Measurements from ENCODE around the gene ARHGEF19.
"Not testable (repeated sequence)": the region's sequence is repeated elsewhere in the genome, so short reads cannot be mapped to it uniquely, and the experiment has no call there.

The ARHGEF19 gene

DNA sequence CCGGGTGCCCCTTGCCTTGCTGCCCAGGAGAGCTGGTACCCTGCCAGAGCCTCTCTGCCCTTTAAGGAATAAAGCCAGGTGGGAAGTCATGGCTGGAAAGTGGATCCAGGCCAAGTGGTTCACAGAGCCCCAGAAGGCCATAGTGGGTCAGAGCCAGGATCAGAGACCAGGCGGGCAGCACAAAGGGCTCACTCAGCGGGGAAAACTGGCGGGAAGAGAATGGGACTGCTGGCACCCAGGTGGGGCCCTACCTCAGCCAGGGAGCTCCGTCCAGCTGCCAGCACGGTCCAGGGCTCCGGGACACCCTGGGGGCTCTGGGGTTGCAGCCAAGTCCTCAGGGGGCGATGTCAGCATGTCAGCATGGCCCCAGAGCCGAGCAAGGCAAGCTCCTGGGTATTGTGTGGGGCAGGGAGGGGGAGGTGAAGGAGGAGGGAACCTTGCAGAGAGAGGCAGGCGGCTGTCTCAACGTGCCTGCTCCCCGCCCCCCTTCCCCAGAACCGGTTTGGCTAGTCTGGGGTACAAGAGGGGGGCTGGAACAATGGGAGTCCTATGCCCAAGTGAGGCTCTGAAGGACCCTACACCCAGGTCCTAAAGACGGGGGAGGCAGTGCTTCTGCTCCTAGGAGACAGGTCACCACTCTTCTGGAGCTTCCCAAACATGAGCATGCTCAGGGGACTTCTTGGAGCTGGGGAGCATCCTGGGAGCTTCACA lies at the start of gene ARHGEF19:
ARHGEF19 (minus strand) TSS at position 402 of the 711 bp plus-strand sequence. CDS start 3,598 bp downstream, outside the sequence.
- no peak for DNase-seq

DNA sequence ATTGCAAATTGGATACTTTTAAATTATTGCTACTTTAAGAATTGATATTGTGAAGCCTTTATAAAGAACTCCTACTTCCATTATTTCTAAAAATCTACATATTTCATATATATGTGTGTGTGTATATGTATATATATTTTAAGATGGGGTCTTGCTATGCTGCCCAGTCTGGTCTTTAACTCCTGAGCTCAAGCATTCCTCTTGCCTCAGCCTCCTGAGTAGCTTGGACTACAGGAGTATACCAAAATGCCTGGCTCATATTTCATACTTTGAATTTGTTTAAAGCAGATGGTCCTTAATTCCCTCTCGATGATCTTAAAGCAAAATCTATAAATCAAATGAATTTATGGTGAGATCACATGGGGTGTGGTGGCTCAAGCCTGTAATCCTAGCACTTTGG lies 49.6 kb upstream of the ARHGEF19 start:
- no peak for DNase-seq

DNA sequence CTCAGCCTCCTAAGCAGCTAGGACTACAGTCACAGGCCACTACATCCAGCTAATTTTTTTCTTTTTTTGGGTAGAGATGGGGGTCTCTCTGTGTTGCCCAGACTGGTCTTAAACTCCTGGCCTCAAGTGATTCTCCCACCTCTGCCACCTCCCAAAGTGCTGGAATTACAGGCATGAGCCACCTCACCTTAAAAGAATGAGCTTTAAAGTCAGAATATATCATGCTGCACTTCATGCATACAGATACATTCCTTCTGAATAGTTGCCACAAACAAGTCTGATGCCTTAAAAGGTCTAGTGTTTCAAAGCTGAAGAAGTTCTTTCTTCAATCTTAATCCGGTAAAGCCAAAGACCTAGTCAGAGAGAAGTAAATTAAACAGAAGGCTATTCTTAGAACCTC lies 48.4 kb upstream of the ARHGEF19 start:
- no peak for DNase-seq

DNA sequence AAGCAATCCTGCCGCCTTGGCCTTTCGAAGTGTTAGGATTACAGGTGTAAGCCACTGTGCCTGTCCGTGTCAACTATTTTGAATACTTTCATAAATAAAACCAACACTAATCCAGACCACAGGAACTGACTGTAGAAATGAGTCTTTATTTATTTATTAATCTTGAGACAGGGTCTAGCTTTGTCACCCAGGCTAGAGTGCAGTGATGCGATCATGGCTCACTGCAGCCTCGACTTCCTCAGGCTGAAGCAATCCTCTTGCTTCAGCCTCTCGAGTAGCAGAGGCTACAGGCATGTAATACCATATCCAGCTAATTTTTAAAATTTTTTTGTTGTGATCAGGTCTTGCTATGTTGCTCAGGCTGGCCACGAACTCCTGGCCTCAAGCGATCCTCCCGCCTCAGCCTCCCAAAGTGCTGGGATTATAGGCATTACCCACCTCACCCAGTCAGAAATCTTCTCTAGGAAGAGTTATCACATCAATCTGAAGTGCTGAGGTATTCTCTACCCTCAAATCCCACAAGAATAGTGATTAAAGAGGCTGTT lies 46.2 kb upstream of the ARHGEF19 start:
- no peak for DNase-seq

DNA sequence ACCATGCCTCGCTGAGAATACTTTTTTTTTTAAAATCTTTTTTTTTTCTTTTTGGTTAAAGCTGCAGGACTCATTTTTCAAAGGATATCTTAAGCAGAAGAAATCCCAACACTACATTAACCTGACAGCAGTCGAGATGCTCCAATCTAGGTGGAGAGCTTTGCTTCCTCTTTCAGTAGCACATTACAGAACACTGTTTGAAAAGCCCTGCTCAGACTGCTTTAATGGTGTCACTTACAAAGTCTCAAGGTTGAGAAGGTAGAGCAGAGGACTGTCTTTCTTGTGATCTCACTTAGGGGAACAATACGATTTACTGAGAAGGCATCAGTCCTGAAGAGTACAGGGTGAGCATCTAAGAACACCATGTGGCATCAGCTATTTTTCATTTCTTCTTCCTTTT lies 45.5 kb upstream of the ARHGEF19 start:
- DNase-seq = no peak

DNA sequence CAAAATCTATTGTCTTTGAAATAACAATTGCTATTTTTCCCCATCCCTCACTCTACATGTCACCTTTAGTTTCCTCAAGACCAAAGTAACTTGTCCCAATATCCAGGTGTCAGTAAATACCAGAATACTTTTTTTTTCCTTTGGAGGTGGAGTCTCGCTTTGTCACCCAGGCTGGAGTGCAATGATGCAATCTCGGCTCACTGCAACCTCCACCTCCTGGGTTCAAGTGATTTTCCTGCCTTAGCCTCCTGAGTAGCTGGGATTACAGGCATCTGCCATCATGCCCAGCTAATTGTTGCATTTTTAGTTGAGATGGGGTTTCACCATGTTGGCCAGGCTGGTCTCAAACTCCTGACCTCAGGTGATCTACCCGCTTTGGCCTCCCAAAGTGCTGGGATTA lies 45.1 kb upstream of the ARHGEF19 start:
- not testable (repeated sequence) for DNase-seq

DNA sequence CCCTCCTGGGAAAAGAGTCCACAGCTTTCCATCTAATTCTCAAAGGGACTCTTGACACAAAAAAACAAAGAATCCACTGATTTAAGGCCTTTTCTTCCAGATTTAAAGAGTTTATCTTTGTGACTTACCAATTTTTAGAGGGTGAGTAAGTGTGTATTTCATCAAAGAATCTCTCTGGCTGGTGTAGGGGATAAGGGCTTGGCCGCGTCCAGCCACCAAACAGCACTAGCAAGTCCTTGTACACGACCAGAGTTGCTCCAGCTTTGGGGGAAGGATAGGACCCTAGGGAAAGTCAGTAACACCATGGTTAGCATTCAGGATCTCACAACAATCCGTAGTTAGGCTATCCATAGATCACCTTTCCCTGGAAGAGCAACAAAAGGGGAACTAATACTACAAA lies 44.0 kb upstream of the ARHGEF19 start:
- DNase-seq = no peak

DNA sequence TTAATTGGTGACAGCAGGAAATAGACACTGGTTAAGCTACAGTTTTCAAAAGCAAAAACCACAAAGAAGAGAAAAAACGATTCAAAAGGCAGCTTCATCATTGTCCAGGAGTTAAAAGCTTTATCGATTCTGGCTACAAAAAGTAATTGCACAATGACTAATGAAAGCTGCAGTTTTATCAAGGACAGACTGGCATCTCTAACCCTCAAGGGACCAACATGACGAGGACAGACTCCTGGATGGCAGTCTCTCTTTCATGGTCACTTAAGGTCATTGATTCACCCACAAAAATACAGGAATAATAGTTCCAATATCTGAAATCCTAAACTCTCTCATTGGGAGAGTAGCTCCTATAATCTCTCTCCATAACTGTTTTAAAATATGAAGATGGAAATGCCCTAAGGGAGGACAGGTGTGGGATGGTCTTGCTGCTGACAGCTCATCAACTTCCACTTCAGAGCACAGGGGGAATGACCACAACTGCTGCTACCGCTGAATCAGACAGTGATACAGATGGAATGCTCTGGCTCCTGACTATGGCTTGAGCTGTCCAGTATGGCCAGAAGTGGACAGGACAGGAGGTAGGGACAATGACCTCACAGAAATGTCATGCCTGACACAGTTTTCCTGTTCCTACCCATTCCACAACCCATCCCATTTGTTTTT lies 41.9 kb upstream of the ARHGEF19 start:
- DNase-seq = no peak

DNA sequence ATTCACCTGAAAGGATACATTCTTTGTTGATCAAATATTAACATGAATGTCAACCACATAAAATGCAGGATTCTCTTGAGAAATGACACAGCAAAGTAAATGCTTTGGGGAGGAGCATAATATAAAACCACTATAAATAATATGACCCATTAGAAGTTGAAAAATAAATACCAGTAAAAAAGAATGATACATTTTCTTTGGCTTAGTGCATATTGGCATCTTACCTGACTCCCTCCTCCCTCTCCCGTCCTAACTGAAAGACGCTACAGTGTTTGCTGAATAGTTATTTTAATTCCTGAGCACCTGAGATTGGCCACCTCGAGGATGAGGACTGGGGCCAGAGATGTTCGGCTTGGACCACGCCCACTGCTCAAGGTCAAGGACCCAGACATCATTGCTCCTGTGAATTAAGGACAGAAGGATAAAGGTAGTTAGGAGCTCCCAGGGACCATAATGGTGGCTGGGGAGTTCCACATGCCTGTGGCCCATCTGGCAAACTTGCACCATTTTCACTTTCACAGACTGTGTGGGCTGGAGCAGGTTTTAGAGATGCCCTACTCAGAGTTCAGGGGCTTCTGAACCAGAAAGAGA lies 41.0 kb upstream of the ARHGEF19 start:
- no peak for DNase-seq

DNA sequence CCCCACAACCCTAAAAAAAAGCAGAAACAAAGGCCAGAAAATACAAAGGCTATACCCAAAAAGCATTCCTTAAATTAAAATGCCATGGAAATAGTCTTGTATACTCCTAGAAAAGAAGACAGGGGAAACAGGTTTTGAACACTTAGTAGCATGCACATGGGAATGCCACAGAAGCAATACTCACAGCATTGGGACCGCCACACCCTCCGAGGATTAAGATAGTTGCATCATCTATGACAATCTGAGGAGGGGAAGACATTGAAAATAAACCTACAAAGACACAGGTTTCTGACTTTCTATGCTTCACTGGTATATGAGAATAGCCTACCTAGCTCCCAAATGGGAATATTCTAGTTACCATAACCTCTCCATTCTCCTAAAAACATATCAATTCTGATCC lies 40.5 kb upstream of the ARHGEF19 start:
- no peak for DNase-seq

DNA sequence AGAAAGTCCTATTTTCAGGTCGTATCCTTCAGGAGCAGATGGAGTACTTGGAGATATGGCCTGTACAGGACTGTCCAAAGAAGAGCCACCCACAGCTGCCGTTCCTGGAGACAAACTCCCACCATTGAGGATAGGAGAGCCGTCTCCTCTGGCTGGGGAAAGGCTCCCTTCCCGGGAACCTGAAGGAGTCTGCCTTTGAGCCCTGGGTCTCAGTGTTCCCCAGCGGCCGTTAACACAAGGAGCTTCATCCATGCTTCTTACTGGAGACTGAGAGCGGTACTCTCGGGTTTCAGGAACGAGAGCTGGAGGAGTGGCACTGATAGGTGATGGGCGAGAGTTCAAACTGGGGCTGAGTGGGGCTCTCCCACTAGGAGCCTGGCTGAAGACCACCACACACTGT lies 38.9 kb upstream of the ARHGEF19 start:
- DNase-seq = no peak

DNA sequence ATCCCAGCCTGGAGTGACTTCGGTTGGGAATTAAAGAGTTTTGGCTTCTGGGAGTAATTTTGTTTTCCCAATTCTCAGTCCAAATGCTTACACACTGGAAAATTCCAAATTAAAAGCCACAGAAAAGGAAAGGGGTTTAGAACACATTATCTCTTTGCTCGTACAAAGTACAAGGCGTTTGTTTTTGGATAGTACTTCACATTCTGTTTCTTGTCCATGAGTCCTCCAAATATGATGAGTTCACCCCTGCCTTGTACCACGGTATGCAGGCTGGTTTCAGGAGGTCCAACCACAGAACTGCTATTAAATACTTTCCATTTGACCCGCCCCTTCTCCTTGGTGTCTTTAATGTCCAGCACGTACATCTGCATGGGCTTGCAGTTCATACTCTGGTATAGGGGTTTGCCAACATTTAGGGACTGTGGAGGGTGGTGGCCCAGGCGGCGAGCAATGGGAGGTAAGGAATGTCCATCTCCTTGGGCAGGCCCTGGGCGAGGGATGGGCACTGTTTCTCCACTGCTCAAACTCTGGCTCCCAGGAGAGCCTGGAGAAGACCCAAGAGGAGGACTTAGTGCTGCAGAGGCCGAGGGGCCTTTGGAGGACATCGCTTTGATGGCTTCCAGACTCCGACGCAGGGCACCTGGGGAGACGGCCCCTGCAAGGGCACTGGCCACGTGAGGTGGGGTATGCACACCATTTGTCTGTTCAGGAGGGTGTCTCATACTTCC lies 38.2 kb upstream of the ARHGEF19 start:
- no peak for DNase-seq

DNA sequence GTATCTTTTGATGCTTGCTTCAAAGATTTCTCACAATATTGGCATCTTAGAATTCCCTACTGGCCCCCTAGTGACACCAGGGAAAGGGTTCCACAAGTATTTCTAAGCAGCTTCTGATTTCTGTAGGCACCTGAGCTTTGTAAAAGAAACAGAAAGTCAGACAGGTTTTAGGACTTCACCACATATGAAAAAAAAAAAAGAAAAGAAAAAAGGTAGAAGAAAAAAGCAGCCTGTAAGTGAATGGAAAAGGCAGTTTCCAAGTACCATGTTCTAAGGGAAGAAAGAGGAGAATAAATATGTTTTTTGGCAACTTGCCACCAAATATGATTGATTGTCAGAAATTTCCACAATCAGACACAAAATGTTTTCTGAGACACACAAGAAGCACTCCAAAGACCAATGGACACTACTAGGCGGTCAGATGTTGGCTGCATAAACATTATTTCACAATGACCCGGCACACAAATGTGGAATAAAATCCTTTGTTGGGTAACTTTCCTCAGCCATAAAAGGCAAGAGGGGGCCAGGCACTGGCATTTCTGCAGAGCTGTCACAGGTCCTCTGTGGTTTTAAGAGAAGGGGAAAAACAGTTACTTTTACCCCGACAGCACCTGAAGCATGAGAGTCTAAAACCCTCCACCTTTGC lies 37.3 kb upstream of the ARHGEF19 start:
- no peak for DNase-seq

DNA sequence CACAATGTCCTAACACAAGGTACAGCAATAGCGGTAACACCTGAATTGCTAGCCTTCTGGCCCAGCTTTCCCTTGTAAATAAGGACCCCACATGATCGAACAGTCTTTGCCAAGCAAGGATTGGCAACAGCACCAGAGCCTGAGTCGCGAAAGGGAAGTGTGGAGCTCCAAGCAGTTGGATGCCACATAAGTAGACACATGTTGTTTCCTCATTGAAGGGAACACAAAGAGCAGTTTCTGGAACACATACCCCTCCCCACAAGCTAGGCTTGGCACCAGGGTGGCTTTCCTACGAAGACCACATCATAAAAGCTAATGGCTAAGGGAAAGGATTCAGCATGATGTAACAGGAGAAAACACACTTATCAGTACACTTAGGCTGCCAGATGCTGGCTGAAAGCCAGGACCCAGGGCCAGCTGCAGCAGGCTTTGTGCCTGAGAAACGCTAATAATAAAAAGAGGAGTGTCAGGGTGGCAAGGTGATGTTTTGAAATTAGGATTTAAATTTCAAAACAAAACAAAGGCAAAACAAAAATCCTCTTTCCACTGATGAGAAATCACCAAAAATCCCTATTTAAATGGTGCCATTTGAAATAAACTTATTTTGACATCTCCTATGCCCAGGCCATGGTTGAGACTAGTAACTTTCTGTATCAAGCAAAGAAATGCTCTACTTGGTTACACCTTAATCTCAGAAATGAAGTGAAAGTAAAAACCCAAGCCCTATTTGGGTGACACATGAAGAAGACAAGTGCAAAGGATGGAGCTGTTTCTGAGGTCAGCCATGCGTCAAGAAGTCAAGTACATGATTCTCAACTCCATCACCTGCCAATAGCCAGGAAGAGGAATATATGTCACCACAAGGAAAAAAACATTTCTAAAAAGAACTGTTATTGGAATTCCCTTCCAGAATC lies 36.4 kb upstream of the ARHGEF19 start:
- peak; percentile 54 for DNase-seq

DNA sequence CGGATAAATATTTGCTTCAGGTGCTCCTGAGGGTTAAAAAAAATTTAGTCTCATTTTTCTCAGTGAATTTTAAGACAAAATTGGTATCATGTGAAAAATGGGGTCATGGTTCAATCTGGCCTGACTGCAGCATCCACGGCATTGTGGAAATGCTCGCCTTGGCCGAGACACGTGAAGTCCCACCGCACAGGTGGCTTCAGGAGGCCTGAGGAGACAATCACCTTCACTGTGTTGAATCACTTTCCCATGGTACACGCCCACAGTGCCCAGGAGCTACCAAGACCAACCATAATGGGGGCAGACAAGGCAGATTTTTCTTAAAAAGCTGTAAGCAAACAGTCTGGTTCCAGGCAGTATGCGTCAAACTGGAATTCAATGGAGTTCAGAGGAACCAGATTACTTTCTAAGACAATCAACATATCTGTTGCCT lies 35.6 kb upstream of the ARHGEF19 start:
- DNase-seq = no peak

DNA sequence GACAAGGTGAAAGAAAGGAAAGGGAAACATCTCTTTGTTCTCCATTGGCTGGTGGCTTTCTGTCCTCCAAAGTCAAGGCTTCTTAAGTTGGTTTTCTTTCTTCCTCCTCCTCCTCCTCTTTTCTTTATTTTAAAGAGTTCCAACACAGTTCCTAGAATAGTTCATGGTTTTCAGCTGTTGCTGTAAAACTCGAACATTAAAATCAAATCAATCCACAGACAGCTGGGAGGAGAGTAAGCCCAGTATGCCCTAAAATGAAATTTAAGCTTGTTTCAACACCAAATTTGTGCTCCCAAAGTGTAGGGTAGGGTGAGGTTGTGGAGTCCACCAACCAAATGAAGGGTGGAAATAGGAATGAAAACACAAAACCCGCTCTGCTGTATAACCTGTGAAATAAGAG lies 35.0 kb upstream of the ARHGEF19 start:
- DNase-seq = no peak

DNA sequence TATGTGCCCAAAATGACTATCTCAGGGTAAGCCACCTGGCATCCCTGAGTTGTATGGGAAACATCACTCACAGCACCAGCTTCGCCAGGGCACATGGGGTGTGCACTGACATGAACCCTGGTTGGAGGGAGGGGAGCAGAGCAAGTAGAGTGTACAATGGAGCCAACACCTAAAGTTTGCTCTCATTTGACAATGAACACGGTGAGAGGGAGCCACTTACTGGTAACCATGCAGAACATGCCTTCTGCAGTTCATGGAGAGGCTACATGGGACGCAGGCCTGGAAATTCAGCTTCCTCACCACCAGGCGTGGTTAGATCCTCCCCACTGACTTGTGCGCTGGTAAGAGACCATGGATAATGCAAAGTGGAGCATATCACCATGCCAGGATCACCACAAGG lies 34.5 kb upstream of the ARHGEF19 start:
- no peak for DNase-seq

DNA sequence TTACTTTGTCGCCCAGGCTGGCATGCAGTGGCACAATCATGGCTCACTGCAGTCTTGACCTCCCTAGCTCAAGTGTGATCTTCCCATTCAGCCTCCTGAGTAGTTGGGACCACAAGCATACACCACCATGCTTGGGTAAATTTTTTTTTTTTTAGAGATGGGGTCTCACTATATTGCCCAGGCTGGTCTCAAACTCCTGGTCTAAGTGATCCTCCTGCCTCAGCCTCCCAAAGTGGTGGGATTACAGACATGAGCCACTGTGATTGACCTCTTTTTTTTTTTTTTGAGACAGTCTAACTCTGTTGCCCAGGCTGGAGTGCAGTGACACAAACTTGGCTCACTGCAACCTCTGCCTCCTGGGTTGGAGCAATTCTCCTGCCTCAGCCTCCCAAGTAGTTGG lies 33.8 kb upstream of the ARHGEF19 start:
- not testable (repeated sequence) for DNase-seq

DNA sequence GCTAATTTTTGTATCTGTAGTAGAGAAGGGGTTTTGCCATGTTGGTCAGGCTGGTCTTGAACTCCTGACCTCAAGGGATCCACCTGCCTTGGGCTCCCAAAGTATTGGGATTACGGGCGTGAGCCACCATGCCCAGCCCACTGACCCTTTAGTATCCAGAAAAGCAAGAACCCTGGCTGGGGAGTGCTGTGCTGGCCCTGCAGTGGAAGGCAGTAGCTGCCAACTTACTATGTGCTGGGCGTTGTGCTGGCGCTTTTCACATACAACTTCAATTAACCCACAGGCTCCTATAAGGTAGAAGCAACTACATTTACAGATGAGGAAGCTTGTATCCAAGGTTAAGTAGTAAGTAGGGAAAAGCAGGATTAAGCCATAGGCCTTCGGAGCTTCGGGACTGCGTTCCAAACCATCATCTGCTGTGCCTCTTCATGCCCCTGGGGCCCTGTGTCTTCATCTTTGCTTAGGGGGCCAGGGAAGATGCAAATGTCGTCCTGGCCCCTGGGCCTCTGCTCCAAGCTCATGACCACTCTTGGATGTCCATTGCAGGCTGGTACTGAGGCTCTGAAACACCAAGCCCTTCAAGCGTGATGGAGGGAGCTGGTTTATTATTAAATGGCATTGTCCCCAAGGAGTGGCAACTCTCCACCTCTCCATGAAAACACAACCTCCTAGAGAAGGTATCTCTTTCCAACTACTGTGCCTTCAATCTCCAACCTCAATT lies 33.2 kb upstream of the ARHGEF19 start:
- no peak for DNase-seq

DNA sequence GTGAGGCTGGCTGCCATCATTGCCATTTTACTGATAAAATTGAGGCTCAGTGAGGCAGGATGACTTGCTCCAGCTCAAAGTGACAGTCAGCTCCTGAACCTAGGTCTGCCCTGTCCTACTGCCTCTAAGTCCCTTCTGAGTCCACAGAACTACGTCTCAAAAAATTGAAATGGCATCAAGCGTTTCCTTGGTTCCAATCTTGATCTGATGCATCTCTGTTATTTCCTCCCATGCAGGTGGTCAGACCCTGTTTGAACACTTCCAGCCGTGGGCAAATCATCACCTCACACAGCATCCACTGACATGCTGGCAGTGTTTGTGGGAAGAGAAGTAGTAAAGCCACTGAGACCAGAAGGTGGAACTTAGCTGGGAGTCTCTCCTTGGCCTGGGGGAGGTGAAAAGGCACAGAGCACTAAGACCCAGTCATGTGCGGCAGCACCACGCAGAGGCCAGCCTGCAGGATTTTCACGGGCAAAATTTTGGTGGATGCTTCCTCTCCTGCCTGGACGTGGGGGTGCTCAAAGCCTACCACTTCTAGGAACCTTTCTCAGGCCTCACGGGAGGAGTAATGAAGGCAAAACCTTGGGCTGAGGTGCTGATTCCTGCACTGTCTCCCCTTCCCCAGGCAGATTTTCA lies 32.3 kb upstream of the ARHGEF19 start:
- no peak for DNase-seq
